Measurements from ENCODE around the gene PKP1.

PKP1 gene

DNA sequence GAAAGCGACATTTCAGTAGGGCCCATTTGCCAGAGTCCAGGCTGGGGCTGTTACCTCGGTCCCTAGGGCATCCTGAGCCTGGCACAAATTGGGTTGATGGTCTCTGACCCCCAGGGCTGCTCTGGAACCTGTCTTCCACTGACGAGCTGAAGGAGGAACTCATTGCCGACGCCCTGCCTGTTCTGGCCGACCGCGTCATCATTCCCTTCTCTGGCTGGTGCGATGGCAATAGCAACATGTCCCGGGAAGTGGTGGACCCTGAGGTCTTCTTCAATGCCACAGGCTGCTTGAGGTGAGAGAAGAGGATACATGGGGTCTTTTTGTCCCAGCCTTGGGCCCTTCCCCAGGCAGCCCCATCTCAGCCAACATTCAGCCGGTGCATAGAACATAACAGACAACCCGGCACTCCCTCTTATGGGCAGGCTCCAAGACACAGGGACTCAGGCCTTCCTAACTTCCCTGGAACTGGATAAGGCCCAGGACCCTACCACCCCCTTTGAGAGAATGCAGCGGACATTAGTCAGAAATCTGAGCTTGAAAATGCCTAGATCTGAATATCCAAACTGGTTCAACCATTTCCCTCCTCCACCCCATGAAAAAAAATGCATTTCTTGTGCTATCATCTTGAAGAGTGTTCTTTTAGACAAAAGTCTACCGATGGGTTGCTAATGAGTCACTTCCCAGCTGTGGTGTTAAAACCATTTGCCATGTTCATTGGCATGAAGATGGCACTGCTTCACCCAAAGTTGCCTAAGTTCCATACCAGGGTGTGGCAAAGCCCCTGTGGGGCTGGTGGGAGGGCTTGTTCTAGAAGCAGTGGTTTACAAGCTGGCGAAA, 35.4 kb downstream of the PKP1 start:
- H3K27ac ChIP-seq (ENCODE audit: low read depth, low read length): no peak overlapping the region
- no peak overlapping the region for H3K4me2 ChIP-seq (ENCODE audit: low read depth, low read length, poor library complexity, severe bottlenecking)
- no peaks in the 10 kb centered on the region for H4K20me1 ChIP-seq (ENCODE audit: low read depth, low read length)
- no peaks in the 10 kb centered on the region for H3F3A ChIP-seq (ENCODE audit: insufficient read depth)
- no peak overlapping the region for H3K9ac ChIP-seq (ENCODE audit: low read length)
- H3K79me2 ChIP-seq (ENCODE audit: insufficient read depth, low read length): no peaks in the 10 kb centered on the region
- no peak overlapping the region for H2AFZ ChIP-seq (ENCODE audit: low read depth, low read length, severe bottlenecking)
- H3K9me3 ChIP-seq (ENCODE audit: insufficient read depth, low read length): no peaks in the 10 kb centered on the region
- H3K4me3 ChIP-seq (ENCODE audit: insufficient read depth, low read length, poor library complexity, severe bottlenecking): no peak overlapping the region
- no peaks in the 10 kb centered on the region for H3K27me3 ChIP-seq (ENCODE audit: low read length)
- TF ChIP-seq EZH2phosphoT487 (conservative IDR thresholded peaks at IDR 0.05; ENCODE audit: low read length): no peak
- TF ChIP-seq, protein P1, sequence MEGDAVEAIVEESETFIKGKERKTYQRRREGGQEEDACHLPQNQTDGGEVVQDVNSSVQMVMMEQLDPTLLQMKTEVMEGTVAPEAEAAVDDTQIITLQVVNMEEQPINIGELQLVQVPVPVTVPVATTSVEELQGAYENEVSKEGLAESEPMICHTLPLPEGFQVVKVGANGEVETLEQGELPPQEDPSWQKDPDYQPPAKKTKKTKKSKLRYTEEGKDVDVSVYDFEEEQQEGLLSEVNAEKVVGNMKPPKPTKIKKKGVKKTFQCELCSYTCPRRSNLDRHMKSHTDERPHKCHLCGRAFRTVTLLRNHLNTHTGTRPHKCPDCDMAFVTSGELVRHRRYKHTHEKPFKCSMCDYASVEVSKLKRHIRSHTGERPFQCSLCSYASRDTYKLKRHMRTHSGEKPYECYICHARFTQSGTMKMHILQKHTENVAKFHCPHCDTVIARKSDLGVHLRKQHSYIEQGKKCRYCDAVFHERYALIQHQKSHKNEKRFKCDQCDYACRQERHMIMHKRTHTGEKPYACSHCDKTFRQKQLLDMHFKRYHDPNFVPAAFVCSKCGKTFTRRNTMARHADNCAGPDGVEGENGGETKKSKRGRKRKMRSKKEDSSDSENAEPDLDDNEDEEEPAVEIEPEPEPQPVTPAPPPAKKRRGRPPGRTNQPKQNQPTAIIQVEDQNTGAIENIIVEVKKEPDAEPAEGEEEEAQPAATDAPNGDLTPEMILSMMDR (IDR thresholded peaks at IDR 0.05; ENCODE audit: insufficient read depth, low read length, poor library complexity, severe bottlenecking): no peak
- H3K36me3 ChIP-seq (ENCODE audit: low read length): no peaks in the 10 kb centered on the region
- H3K9me2 ChIP-seq (replicated peaks; ENCODE audit: insufficient read depth, low read length): no peaks in the 10 kb centered on the region

DNA sequence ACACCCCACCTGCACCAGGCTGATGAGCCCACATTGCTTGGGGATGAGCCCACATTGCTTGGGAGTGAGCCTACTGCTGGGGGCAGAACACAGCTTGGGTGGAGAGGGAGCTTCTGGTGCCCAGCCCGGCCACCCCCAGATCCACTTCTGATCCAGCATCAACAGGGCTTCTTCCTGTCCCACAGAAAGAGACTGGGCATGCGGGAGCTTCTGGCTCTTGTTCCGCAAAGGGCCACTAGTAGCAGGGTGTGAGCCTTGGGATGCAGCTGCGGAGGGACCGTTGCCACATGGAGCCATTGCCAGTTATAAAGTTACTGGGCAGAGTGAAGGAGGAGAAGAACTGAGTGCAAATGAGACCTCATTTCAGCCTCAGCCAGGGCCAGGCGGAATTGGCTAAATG, 36.3 kb downstream of the PKP1 start:
- Histone ChIP-seq H3K9me2 (replicated peaks; ENCODE audit: insufficient read depth, low read length) (no peaks in the 10 kb centered on the region), H3K79me2 (ENCODE audit: insufficient read depth, low read length) (no peaks in the 10 kb centered on the region), H3K27me3 (ENCODE audit: low read length) (no peaks in the 10 kb centered on the region), H3K9ac (ENCODE audit: low read length) (no peak overlapping the region), H2AFZ (ENCODE audit: low read depth, low read length, severe bottlenecking) (no peak overlapping the region), H3K4me3 (ENCODE audit: insufficient read depth, low read length, poor library complexity, severe bottlenecking) (no peak overlapping the region), H3K27ac (ENCODE audit: low read depth, low read length) (no peak overlapping the region), H3F3A (ENCODE audit: insufficient read depth) (no peaks in the 10 kb centered on the region), H4K20me1 (ENCODE audit: low read depth, low read length) (no peaks in the 10 kb centered on the region), H3K9me3 (ENCODE audit: insufficient read depth, low read length) (no peaks in the 10 kb centered on the region), H3K36me3 (ENCODE audit: low read length) (no peaks in the 10 kb centered on the region), H3K4me2 (ENCODE audit: low read depth, low read length, poor library complexity, severe bottlenecking) (no peak overlapping the region)
- TF ChIP-seq, protein P1 (IDR thresholded peaks at IDR 0.05; ENCODE audit: insufficient read depth, low read length, poor library complexity, severe bottlenecking): no peak

DNA sequence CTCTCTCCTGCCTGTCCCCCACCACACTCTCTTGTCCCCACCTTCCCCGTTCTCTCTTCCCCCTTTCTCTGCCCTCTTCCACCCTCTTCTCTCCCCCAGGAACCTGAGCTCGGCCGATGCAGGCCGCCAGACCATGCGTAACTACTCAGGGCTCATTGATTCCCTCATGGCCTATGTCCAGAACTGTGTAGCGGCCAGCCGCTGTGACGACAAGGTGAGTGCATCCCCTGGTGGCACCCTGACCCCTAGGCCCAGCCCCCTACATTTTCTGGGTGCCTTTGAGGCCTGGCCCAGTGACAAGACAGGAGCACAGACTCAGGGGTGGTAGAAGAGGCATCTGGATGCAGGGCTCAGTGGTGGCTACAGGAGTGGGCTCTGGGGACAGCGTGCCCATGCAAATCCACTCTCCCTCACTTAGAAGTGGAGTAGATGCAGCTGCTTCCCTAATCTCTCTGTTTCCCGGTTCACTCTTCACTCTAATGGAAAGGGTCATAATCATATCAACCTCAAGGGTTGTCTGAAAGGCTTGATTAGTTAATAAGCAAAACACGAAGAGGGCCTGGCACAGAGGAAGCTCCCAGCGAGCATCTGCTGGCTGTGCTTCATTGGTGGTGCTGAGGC, 37.0 kb downstream of the PKP1 start:
- no peaks in the 10 kb centered on the region for H3K79me2 ChIP-seq (ENCODE audit: insufficient read depth, low read length)
- no peak overlapping the region for H3K4me3 ChIP-seq (ENCODE audit: insufficient read depth, low read length, poor library complexity, severe bottlenecking)
- H3K4me2 ChIP-seq (ENCODE audit: low read depth, low read length, poor library complexity, severe bottlenecking): no peak overlapping the region
- H3F3A ChIP-seq (ENCODE audit: insufficient read depth): no peaks in the 10 kb centered on the region
- no peaks in the 10 kb centered on the region for H3K36me3 ChIP-seq (ENCODE audit: low read length)
- H3K9me3 ChIP-seq (ENCODE audit: insufficient read depth, low read length): no peaks in the 10 kb centered on the region
- no peak overlapping the region for H3K9ac ChIP-seq (ENCODE audit: low read length)
- no peaks in the 10 kb centered on the region for H3K27me3 ChIP-seq (ENCODE audit: low read length)
- H3K27ac ChIP-seq (ENCODE audit: low read depth, low read length): no peak overlapping the region
- no peak overlapping the region for H2AFZ ChIP-seq (ENCODE audit: low read depth, low read length, severe bottlenecking)
- H4K20me1 ChIP-seq (ENCODE audit: low read depth, low read length): no peaks in the 10 kb centered on the region
- TF ChIP-seq, protein P1 (IDR thresholded peaks at IDR 0.05; ENCODE audit: insufficient read depth, low read length, poor library complexity, severe bottlenecking): no peak
- TF ChIP-seq EZH2phosphoT487 (conservative IDR thresholded peaks at IDR 0.05; ENCODE audit: low read length): no peak
- H3K9me2 ChIP-seq (replicated peaks; ENCODE audit: insufficient read depth, low read length): no peaks in the 10 kb centered on the region
